Coronary artery (tissue), 2 donors: Measurements from ENCODE around the gene COMMD3.
A peak's percentile ranks its signal among the peaks of the same experiment; 100 is the strongest.

Experiments
- DNase-seq: peaks from one replicate; pipeline ENCODE4 v3.0.0-alpha.2; 2017; ENCODE audit warnings: low spot score
- H3K27ac ChIP-seq, 2 donors: fragments of 200-600 bp; sonication (generic); one replicate each; pipeline ENCODE4 v1.5.1; 2016 to 2019
- H3K4me3 ChIP-seq: fragments of 200-600 bp; sonication (generic); 2 replicates; pipeline ENCODE4 v1.5.1; 2016; ENCODE audit warnings: mild to moderate bottlenecking, moderate library complexity
- CTCF ChIP-seq: fragments of 200-600 bp; sonication (generic); IDR thresholded peaks from one replicate; pipeline ENCODE4 v1.5.1; 2019; ENCODE audit warnings: antibody characterized with exemption

COMMD3 gene

GRCh38 chr10:22339761-22340328 is 23.7 kb downstream of the COMMD3 start:
- H3K4me3 ChIP-seq, result peak overlapping the region; percentile 81
- peak overlapping the region; percentile 91 to 94 for H3K27ac ChIP-seq
- no peak for TF ChIP-seq CTCF
- no peak for DNase-seq

- peak overlapping the region; percentile 91 to 94 for H3K27ac ChIP-seq
- peak overlapping the region; percentile 81 for H3K4me3 ChIP-seq
- peak; percentile 86 for DNase-seq
- no peak for TF ChIP-seq CTCF
These were observed 24.4 kb downstream of the COMMD3 start for GRCh38 chr10:22340329-22341189.

GRCh38 chr10:22341190-22341925 is 25.2 kb downstream of the COMMD3 start:
- no peak for DNase-seq

GRCh38 chr10:22341926-22342196 is 25.7 kb downstream of the COMMD3 start:
- H3K4me3 ChIP-seq, result no peak overlapping the region
- no peak for TF ChIP-seq CTCF
- no peak for DNase-seq
- H3K27ac ChIP-seq, result no peak overlapping the region

More at GRCh38 chr10:22341190-22341925, 25.2 kb downstream of the COMMD3 start:
- Histone ChIP-seq H3K27ac (peak overlapping the region; percentile 91 to 94), H3K4me3 (peak overlapping the region; percentile 81)
- TF ChIP-seq CTCF, result no peak

GRCh38 chr10:22342421-22342820 is 26.2 kb downstream of the COMMD3 start:
- DNase-seq, result no peak
- TF ChIP-seq CTCF, result no peak
- no peak overlapping the region for H3K4me3 ChIP-seq
- no peak overlapping the region for H3K27ac ChIP-seq

GRCh38 chr10:22343731-22344130 is 27.5 kb downstream of the COMMD3 start:
- DNase-seq, result no peak
- H3K4me3 ChIP-seq, result no peak overlapping the region
- TF ChIP-seq CTCF, result no peak
- H3K27ac ChIP-seq, result no peak overlapping the region
